CD14-positive monocyte (primary cell): ENCODE measurements around the gene FAM229B. TPM values are rescaled to one million over a fixed set of nuclear protein-coding genes. Genes with fewer than 3 reads are reported as not detected.

Experiments
- DNase-seq, 3 donors: peaks; one replicate each; pipeline ENCODE4 v3.0.0-alpha.2; 2011 to 2022
- H2AFZ ChIP-seq: 2 replicates; pipeline ENCODE4 v1.6.0; 2012; ENCODE audit warnings: mild to moderate bottlenecking, low read depth, low read length, inconsistent platforms; ENCODE audit not compliant: insufficient read depth, poor library complexity, severe bottlenecking
- H3K27ac ChIP-seq, 2 donors: 1 replicate in 1 of 2; 2 replicates in 1 of 2; pipeline ENCODE4 v1.5.1; 2012 to 2013; ENCODE audit warnings: low read length in 2 of 2, control low read depth in 1 of 2, inconsistent platforms in 1 of 2, low read depth in 1 of 2, mild to moderate bottlenecking in 1 of 2
- H3K27me3 ChIP-seq, 2 donors: one replicate each; pipeline versions ENCODE4 v1.6.0 to v1.6.1; 2011 to 2013; ENCODE audit warnings: low read length in 2 of 2; ENCODE audit not compliant: control insufficient read depth in 2 of 2, insufficient read depth in 2 of 2
- H3K36me3 ChIP-seq, 2 donors: replicated peaks in 1 of 2; 1 replicate in 1 of 2; 2 replicates in 1 of 2; pipeline versions ENCODE4 v1.5.1 to v1.6.1; 2012 to 2013; ENCODE audit warnings: low read length in 2 of 2, control low read depth in 1 of 2, inconsistent platforms in 1 of 2, mild to moderate bottlenecking in 1 of 2; ENCODE audit not compliant: insufficient read depth in 2 of 2, control insufficient read depth in 1 of 2
- H3K4me1 ChIP-seq, 2 donors: 1 replicate in 1 of 2; 2 replicates in 1 of 2; pipeline versions ENCODE4 v1.5.1 to v1.6.1; 2012 to 2013; ENCODE audit warnings: low read length in 2 of 2, control low read depth in 1 of 2, inconsistent platforms in 1 of 2, mild to moderate bottlenecking in 1 of 2, moderate library complexity in 1 of 2; ENCODE audit not compliant: insufficient read depth in 2 of 2, control insufficient read depth in 1 of 2
- H3K4me2 ChIP-seq: replicated peaks from 2 replicates; pipeline ENCODE3; 2012; ENCODE audit warnings: low read length, moderate library complexity, mild to moderate bottlenecking; ENCODE audit not compliant: poor library complexity, severe bottlenecking; ENCODE audit errors: extremely low read depth
- H3K4me3 ChIP-seq, 3 experiments: fragments of 200-600 bp in 1 of 3; sonication (generic) in 1 of 3; replicated peaks in 1 of 3; 1 replicate in 2 of 3; 2 replicates in 1 of 3; pipeline ENCODE4 v1.5.1; 2011 to 2013; ENCODE audit warnings: low read length in 3 of 3, mild to moderate bottlenecking in 3 of 3, control low read depth in 2 of 3, low read depth in 2 of 3, inconsistent platforms in 1 of 3, moderate library complexity in 1 of 3
- H3K79me2 ChIP-seq: 2 replicates; pipeline ENCODE4 v1.6.0; 2012; ENCODE audit warnings: mild to moderate bottlenecking, control low read depth, inconsistent platforms, low read length, moderate library complexity; ENCODE audit not compliant: insufficient read depth
- H3K9ac ChIP-seq: 2 replicates; pipeline ENCODE4 v1.6.0; 2017; ENCODE audit warnings: low read length, mild to moderate bottlenecking; ENCODE audit not compliant: insufficient read depth, poor library complexity, severe bottlenecking
- H3K9me3 ChIP-seq, 2 donors: replicated peaks in 1 of 2; 1 replicate in 1 of 2; 2 replicates in 1 of 2; pipeline versions ENCODE4 v1.5.1 to v1.6.1; 2012 to 2013; ENCODE audit warnings: low read length in 2 of 2, control low read depth in 1 of 2; ENCODE audit not compliant: control insufficient read depth in 1 of 2, insufficient read depth in 1 of 2
- H4K20me1 ChIP-seq: 2 replicates; pipeline ENCODE4 v1.6.0; 2012; ENCODE audit warnings: mild to moderate bottlenecking, low read length, control low read depth, moderate library complexity; ENCODE audit not compliant: insufficient read depth
- H3K27ac Mint-ChIP-seq, 7 donors: one replicate each; pipeline ENCODE4 v1.8.0; 2020; ENCODE audit warnings: mild to moderate bottlenecking in 7 of 7, mixed read lengths in 7 of 7, moderate library complexity in 6 of 7, inconsistent platforms in 2 of 7
- H3K27me3 Mint-ChIP-seq, 3 donors: one replicate each; pipeline ENCODE4 v1.8.0; 2021 to 2022; ENCODE audit warnings: low read depth in 3 of 3, mild to moderate bottlenecking in 3 of 3, mixed read lengths in 3 of 3, moderate library complexity in 3 of 3, inconsistent platforms in 1 of 3
- H3K36me3 Mint-ChIP-seq, 2 donors: one replicate each; pipeline ENCODE4 v1.8.0; 2020; ENCODE audit warnings: mixed read lengths in 2 of 2, inconsistent platforms in 1 of 2, mild to moderate bottlenecking in 1 of 2
- H3K4me1 Mint-ChIP-seq: one replicate; pipeline ENCODE4 v1.8.0; 2020; ENCODE audit warnings: mild to moderate bottlenecking, mixed read lengths
- H3K4me3 Mint-ChIP-seq, 2 donors: one replicate each; pipeline ENCODE4 v1.8.0; 2020; ENCODE audit warnings: mild to moderate bottlenecking in 2 of 2, mixed read lengths in 2 of 2, moderate library complexity in 1 of 2
- H3K9me3 Mint-ChIP-seq, 7 donors: one replicate each; pipeline ENCODE4 v1.8.0; 2020 to 2022; ENCODE audit warnings: mixed read lengths in 7 of 7, mild to moderate bottlenecking in 6 of 7, moderate library complexity in 6 of 7, inconsistent platforms in 2 of 7
- WGBS: methylation state at CpG from one replicate; pipeline ENCODE4 v1.1.5; 2013; ENCODE audit warnings: missing lambda C conversion rate; ENCODE audit not compliant: insufficient coverage; 5-methylcytosine and 5-hydroxymethylcytosine counted together
- intact Hi-C, 2 donors: fragments of 100-400 bp; cut with micrococcal nuclease; formaldehyde crosslinking; loops; one replicate each; pipeline versions ENCODE4 v1.15.0 to v1.15.1; 2023
- polyA plus RNA-seq, 3 donors: library from polyadenylated mRNA; depleted of rRNA in 1 of 3; unstranded in 2 of 3; stranded (reverse) in 1 of 3; fragments of 300-500 nt in 2 of 3; fragments of >200 nt in 1 of 3; fragmentation: Illumina TruSeq in 2 of 3; gene quantifications; 1 replicate in 2 of 3; 2 replicates in 1 of 3; pipeline ENCODE4 v1.2.3, GENCODE V29; 2012 to 2021
- TF ChIP-seq, protein P1 (sequence below): fragments of 200-600 bp; IDR thresholded peaks from one replicate; pipeline ENCODE4 v1.8.0; 2022; ENCODE audit warnings: antibody characterized with exemption, mild to moderate bottlenecking

Gene FAM229B
- polyA plus RNA-seq, 3 donors = 0.03 to 0.64 TPM; not detected in 1

DNA sequence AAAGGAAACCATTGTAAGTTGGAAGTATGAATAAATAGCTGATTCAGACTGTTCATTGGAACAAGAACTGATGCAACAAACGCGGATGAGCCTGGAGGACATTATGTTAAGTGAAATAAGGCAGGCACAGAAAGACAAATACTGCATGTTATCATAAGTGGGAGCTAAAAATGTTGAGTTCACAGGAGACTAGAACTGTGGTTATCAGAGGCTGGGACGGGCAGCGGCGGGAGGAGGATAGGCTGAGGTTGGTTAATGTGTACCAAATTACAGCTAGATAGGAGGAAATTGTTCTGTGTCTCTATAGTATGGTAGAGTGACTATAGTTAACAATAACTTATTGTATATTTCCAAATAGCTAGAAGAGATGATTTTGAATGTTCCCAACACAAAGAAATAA is 40.8 kb downstream of the FAM229B start:
- H3K4me3 Mint-ChIP-seq = no peak overlapping the region
- no peak overlapping the region for H3K27ac Mint-ChIP-seq
- no peaks in the 10 kb centered on the region for H3K36me3 Mint-ChIP-seq
- no peaks in the 10 kb centered on the region for H3K27me3 ChIP-seq
- H3K4me3 ChIP-seq = no peak overlapping the region
- H3K4me1 Mint-ChIP-seq = peaks cover 4% of the 10 kb centered on the region
- H3K27me3 Mint-ChIP-seq = peaks cover 0 to 2% (median 0%) of the 10 kb centered on the region in 3 donors
- H3K27ac ChIP-seq = no peak overlapping the region
- DNase-seq = no peak
- H3K36me3 ChIP-seq = no peaks in the 10 kb centered on the region
- H3K4me1 ChIP-seq = peaks cover 3 to 4% of the 10 kb centered on the region in 2 donors
- H3K79me2 ChIP-seq = no peaks in the 10 kb centered on the region
- TF ChIP-seq, protein P1, sequence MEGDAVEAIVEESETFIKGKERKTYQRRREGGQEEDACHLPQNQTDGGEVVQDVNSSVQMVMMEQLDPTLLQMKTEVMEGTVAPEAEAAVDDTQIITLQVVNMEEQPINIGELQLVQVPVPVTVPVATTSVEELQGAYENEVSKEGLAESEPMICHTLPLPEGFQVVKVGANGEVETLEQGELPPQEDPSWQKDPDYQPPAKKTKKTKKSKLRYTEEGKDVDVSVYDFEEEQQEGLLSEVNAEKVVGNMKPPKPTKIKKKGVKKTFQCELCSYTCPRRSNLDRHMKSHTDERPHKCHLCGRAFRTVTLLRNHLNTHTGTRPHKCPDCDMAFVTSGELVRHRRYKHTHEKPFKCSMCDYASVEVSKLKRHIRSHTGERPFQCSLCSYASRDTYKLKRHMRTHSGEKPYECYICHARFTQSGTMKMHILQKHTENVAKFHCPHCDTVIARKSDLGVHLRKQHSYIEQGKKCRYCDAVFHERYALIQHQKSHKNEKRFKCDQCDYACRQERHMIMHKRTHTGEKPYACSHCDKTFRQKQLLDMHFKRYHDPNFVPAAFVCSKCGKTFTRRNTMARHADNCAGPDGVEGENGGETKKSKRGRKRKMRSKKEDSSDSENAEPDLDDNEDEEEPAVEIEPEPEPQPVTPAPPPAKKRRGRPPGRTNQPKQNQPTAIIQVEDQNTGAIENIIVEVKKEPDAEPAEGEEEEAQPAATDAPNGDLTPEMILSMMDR = no peak
- H3K4me2 ChIP-seq = no peak overlapping the region
- no peaks in the 10 kb centered on the region for H3K9me3 ChIP-seq
- H3K9ac ChIP-seq = no peak overlapping the region
- no peak overlapping the region for H2AFZ ChIP-seq
- intact Hi-C loops = no loop called here
- no peaks in the 10 kb centered on the region for H3K9me3 Mint-ChIP-seq
- no peaks in the 10 kb centered on the region for H4K20me1 ChIP-seq
- WGBS = 96% methylated on average over 2 of the region's 5 CpGs

- Histone ChIP-seq H3K4me2 (no peak overlapping the region), H4K20me1 (no peaks in the 10 kb centered on the region), H3K27me3 (no peaks in the 10 kb centered on the region), H3K79me2 (no peaks in the 10 kb centered on the region), H3K27ac (no peak overlapping the region), H3K4me3 (no peak overlapping the region), H3K9ac (no peak overlapping the region), H3K4me1 (no peaks in the 10 kb centered on the region), H2AFZ (no peak overlapping the region), H3K36me3 (no peaks in the 10 kb centered on the region), H3K9me3 (no peaks in the 10 kb centered on the region)
- intact Hi-C loops = no loop called here
- no peaks in the 10 kb centered on the region for H3K36me3 Mint-ChIP-seq
- TF ChIP-seq, protein P1 = no peak
- H3K27ac Mint-ChIP-seq = no peak overlapping the region
- WGBS = no CpG with 5 or more reads among the region's 3 CpGs
- H3K4me1 Mint-ChIP-seq = no peaks in the 10 kb centered on the region
- no peak overlapping the region for H3K4me3 Mint-ChIP-seq
- H3K27me3 Mint-ChIP-seq = no peaks in the 10 kb centered on the region
- no peak for DNase-seq
- no peaks in the 10 kb centered on the region for H3K9me3 Mint-ChIP-seq
These were observed 43.5 kb downstream of the FAM229B start for GRCh38 chr6:112130878-112131277.
